SU-DHL-6 (cell line): ENCODE data around the gene CLUH.

Experiments used
- CTCF ChIP-seq: fragments of 200-600 bp; sonication (generic); IDR thresholded peaks from one replicate; pipeline ENCODE4 v1.5.1; 2017; ENCODE audit warnings: antibody characterized with exemption, mild to moderate bottlenecking, low read length, moderate library complexity; ENCODE audit not compliant: insufficient read depth, poor library complexity, severe bottlenecking
- EZH2phosphoT487 ChIP-seq: fragments of 200-600 bp; sonication (generic), shearing (Covaris generic); conservative IDR thresholded peaks from 2 replicates; pipeline ENCODE4 v1.6.1; 2018; ENCODE audit warnings: mild to moderate bottlenecking, antibody characterized with exemption, low read length, moderate library complexity, mixed read lengths

GRCh38 chr17:2649191-2649590 lies 62.4 kb downstream of the CLUH start:
- TF ChIP-seq CTCF = no peak
- no peak for TF ChIP-seq EZH2phosphoT487
